Measurements from ENCODE around the gene CACNA1F. TPM values are rescaled to one million over a fixed set of nuclear protein-coding genes. Genes with fewer than 3 reads are reported as not detected.

Gene CACNA1F
- not detected in 2 replicates for polyA plus RNA-seq

DNA sequence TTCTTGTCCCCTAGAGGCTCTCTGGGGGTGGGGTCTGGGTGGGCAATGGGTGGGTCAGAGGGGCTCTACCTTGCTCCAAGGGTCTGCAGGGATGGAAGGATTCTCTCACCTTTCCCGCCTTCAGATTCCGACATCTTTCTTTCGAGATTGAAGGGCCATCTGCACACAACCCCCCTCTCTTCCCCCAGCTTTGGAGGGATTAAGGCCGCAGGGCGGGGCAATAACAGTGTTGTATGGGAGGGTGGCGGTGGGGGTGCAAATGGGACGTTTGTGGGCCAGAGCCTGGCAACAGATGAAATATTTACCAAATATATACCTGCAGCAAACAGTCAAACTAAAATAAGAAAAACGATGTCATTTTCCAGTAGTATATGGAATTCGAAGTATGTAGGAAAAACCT, at the start of gene CACNA1F:
CACNA1F (minus strand) TSS at position 165 of the 400 bp plus-strand sequence; CDS start at position 134, 31 bp downstream.

DNA sequence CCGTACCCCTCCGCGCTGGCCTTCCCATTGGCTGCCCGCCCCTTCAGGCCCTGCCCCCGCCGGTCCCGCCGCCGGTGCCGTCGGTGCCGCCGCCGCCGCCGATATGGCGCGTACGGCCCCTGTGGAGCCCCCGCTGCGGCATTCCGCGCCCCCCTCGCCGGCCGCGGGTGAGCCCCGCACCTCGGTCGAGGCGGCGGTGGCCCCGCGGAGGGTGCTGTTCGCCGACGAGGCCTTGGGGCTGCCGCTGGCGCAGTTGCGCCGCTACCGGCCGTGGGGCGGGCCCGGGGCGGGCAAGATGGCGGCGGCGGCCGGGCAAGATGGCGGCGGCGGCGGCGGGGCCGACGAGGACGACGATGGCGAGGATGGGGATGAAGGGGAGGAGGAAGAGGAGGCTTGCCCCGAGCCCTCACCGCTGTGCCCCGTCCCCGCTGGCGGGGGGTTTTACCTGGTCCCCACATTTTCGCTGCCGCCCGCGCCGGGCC, 36.7 kb upstream of the CACNA1F start, which contains the start of gene PPP1R3F:
PPP1R3F (plus strand) TSS at position 27 of the 482 bp plus-strand sequence; CDS start at position 104, 77 bp downstream.

DNA sequence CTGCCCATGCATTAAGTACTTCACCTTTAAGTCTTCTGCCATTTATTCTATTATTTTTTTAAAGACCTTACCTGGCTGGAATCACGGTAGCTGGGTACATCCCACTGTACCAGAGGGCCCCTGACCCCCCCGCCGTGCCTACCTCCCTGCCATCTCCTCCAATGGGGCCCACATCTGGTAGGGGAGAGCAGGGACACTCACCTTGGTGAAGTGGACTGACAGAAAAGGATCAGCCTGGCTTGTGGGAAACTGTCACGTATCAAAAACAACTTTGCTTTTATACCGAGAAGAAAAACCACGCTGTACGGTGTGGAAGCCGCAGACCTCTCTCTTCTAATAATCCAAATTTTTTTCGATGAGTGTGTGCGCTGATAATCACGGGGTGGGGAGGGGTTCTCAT, 31.3 kb upstream of the CACNA1F start, which contains the start of gene FOXP3:
FOXP3 (minus strand) TSS at position 251 of the 400 bp plus-strand sequence. CDS start 6,205 bp downstream, outside the sequence.

DNA sequence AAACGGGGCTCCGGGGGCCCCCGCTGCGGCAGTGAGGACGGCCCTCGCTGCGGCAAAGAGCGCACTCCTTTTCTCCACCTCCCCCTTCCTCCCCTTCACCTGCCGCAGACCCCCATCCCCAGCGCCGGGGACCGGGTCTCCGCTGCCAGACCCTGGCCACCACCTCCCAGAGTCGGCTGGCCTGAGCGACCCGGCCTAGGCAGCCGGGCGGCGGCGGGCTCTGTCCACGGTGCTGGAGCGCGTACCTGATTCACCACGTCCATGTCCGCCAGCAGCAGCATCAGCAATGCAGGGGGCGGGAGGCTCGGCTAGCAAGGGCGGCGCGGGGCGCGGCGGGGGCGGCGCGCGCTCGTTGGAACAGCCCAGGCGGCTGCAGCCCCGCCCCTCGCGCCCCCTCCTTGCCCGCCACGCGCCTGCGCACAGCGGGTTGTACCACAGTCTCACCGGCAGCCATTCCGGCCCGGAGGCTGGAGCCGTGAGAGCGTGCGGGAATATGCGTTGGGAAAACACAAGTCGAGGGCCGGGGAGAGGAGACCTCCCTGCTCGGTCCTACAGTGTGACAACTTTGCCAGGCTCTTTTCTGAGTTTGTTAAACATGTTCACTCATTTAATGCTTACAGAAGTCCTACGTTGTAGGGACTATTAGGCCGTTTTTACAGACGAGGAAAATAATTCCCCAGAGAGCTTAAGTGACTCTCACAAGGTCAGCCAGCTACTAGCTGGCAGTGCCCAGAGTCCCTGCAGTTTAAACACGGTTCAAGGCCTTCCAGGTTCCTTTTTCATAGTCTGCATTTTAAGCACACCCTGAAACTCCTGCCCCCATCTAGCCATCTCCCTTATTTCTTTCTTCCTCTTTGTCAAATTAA, 33.0 kb downstream of the CACNA1F start, which contains the start of gene SYP:
SYP (minus strand) TSS at position 288 of the 866 bp plus-strand sequence; CDS start at position 281, 7 bp downstream.

DNA sequence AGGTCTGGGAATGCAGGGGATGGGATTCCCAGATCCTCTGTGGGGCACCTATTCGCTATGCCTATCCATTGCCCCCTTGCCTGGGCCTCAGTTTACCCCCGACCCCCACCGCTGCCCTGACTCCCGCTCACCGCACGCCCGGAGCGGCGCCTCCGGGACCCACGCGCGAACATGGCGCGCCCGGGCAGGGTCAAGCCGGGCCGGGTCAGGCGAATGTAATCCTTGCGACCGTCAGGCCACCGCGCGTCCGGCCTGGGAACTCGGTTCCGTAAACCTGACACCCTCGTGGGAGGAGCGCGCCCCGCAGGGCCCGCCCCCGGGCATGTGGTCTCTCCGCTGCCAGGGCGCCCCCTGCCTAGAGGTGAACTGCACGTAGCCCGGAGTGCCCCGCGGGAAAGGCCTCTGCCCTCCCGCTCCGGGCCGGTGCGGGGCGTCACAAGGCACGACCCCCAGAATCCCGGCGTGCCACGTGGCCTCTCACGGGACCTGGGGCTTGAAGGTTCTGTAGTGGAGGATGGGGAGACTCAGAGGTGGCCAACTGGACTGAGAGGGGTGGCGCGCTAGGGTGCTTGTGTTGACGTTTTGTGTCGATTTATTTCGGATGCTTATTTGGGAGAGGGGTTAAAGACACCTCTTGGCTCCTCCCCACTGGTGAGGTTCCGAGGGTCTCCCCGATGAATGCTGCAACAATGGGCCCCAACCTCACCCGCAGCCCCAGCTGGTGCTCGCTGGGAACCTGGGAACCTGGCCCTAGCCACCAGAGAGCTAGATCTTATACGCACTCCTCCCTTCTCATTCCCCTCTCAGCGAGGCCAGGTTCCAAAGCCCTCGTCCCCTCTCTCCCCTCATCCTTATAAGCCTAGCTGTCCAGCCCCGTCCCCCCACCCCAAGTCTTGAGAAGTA, 46.8 kb downstream of the CACNA1F start, which contains the start of gene PRICKLE3:
PRICKLE3 (minus strand) TSS at position 249 of the 903 bp plus-strand sequence; CDS start at position 173, 76 bp downstream.

DNA sequence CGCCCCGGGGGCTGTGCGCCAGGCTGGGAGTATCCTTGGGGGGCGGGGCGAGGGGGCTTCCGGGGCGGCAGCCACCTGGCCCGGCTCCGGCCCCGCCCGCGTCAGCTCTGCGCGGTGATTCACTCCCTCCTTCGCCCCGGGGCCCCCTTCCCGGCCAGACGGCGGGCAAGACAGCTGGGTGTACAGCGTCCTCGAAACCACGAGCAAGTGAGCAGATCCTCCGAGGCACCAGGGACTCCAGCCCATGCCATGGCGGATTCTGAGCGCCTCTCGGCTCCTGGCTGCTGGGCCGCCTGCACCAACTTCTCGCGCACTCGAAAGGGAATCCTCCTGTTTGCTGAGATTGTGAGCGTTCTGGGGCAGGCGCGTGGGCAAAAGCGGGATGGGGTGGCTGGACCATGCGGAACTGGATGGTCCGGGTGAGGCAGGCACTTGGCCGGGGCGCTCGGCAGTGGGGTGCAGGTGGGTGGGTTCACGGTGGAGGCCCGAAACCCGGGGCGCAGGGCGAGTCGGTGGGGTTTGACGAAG, 61.3 kb downstream of the CACNA1F start, which contains the start of gene PLP2:
PLP2 (plus strand) TSS at position 147 of the 528 bp plus-strand sequence; CDS start at position 250, 103 bp downstream.

DNA sequence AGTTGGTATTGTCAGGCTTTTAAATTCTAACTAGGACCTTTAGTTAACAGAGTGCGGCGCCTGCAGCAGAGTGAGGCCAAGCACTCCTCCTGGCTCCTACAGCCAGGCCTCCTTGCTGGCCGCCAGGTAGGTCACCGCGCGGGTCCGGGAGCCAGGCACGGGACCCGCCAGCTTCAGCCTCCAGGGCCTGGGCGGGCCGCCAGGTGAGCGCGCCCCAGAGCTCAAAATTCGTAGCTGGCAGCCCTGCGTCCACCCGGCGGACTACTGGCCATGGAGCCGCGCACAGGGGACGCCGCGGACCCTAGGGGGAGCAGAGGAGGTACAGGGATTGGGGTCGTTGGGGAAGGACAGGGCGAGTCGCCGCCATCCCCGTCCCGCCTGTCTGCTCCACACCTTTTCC, 70.5 kb downstream of the CACNA1F start, which contains the start of gene MAGIX:
MAGIX (plus strand) TSS at position 139 of the 400 bp plus-strand sequence; CDS start at position 271, 132 bp downstream.

Other genes starting within 250 kb of the CACNA1F start
- gene GRIPAP1, start 231.1 kb downstream of the CACNA1F start, polyA plus RNA-seq = 8.4 and 18.3 TPM in 2 replicates
- gene TFE3, start 190.0 kb downstream of the CACNA1F start, polyA plus RNA-seq = 4.2 and 5.9 TPM in 2 replicates
- 0.52 TPM in 1 of 2 replicates, not detected in the other for gene CCDC120, start 174.3 kb downstream of the CACNA1F start, polyA plus RNA-seq
- gene PRAF2, start 159.3 kb downstream of the CACNA1F start, polyA plus RNA-seq = 52.4 and 57.9 TPM in 2 replicates
- gene WDR45, start 153.5 kb downstream of the CACNA1F start, polyA plus RNA-seq = 32.3 and 43.3 TPM in 2 replicates
- 13.2 and 14.6 TPM in 2 replicates for gene GPKOW, start 109.6 kb downstream of the CACNA1F start, polyA plus RNA-seq
- not detected in 2 replicates for gene MAGIX, start 70.6 kb downstream of the CACNA1F start, polyA plus RNA-seq
- 0.22 and 7.4 TPM in 2 replicates for gene PLP2, start 61.4 kb downstream of the CACNA1F start, polyA plus RNA-seq
- not detected in 2 replicates for gene PRICKLE3, start 47.0 kb downstream of the CACNA1F start, polyA plus RNA-seq
- 91.9 and 102 TPM in 2 replicates for gene SYP, start 33.1 kb downstream of the CACNA1F start, polyA plus RNA-seq
- 0.69 and 1.3 TPM in 2 replicates for gene CCDC22, start 2.1 kb upstream of the CACNA1F start, polyA plus RNA-seq
- not detected in 2 replicates for gene FOXP3, start 31.4 kb upstream of the CACNA1F start, polyA plus RNA-seq
- gene PPP1R3F, start 36.5 kb upstream of the CACNA1F start, polyA plus RNA-seq = 11.7 and 13.1 TPM in 2 replicates
- not detected in 2 replicates for gene GAGE10, start 70.3 kb upstream of the CACNA1F start, polyA plus RNA-seq
- not detected in 2 replicates for gene GAGE12J, start 88.7 kb upstream of the CACNA1F start, polyA plus RNA-seq
- gene GAGE13, start 98.2 kb upstream of the CACNA1F start, polyA plus RNA-seq = not detected in 2 replicates